ENCODE results near the gene GPATCH2L.

The GPATCH2L gene

DNA sequence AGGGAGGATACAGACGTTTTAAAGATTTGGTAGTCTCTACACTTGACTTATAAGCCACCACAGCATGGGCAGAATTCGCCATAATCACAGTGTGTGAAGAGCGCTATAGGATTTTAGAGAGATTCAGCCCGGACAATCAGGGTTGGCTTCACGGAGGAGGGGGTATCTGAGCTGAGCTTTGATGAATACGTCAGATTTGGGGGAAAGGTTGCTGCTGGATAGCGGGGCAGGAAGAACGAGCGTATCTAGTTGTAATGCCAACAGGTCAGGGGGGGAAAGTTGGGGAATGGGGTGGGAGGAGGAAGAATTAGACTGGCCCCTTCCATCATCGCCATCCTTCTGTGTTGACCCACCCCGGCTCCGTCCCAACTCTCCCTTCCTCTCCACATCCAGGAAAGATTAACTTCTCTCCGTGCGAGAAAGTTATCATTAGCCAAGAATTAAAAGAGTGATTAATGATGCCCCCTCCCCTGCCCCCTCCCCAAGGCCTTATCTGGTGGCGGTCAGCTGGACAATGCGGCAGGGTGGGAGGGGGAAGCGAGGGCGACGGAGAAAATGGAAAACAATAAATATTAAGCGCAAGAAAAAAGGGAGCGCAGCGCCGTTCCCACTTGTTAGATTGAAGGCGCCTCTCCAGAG, 13.5 kb upstream of the GPATCH2L start:
- no peak overlapping the region for H2AFZ ChIP-seq (ENCODE audit: low read depth, low read length)
- H3K4me1 ChIP-seq (ENCODE audit: low read length), result no peaks in the 10 kb centered on the region
- H3K4me3 ChIP-seq (ENCODE audit: low read length), result no peak overlapping the region
- TF ChIP-seq EZH2phosphoT487 (IDR thresholded peaks at IDR 0.05; ENCODE audit: low read depth), result no peak
- TF ChIP-seq, protein P1, sequence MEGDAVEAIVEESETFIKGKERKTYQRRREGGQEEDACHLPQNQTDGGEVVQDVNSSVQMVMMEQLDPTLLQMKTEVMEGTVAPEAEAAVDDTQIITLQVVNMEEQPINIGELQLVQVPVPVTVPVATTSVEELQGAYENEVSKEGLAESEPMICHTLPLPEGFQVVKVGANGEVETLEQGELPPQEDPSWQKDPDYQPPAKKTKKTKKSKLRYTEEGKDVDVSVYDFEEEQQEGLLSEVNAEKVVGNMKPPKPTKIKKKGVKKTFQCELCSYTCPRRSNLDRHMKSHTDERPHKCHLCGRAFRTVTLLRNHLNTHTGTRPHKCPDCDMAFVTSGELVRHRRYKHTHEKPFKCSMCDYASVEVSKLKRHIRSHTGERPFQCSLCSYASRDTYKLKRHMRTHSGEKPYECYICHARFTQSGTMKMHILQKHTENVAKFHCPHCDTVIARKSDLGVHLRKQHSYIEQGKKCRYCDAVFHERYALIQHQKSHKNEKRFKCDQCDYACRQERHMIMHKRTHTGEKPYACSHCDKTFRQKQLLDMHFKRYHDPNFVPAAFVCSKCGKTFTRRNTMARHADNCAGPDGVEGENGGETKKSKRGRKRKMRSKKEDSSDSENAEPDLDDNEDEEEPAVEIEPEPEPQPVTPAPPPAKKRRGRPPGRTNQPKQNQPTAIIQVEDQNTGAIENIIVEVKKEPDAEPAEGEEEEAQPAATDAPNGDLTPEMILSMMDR (IDR thresholded peaks at IDR 0.05; ENCODE audit: low read depth, low read length), result no peak
- peaks cover 9% of the 10 kb centered on the region for H3K27me3 ChIP-seq (ENCODE audit: low read depth, low read length)
- no peak overlapping the region for H3K27ac ChIP-seq (ENCODE audit: low read length)
- peaks cover under 1% of the 10 kb centered on the region; the same call in 1 of the 2 replicates for H3K9me3 ChIP-seq (ENCODE audit: insufficient read depth, low read length)
- H4K20me1 ChIP-seq (ENCODE audit: insufficient read depth, low read length), result no peaks in the 10 kb centered on the region
- no peak overlapping the region for H3K4me2 ChIP-seq (ENCODE audit: low read length)
- H3K36me3 ChIP-seq (replicated peaks; ENCODE audit: low read depth, low read length), result no peaks in the 10 kb centered on the region
- H3K79me2 ChIP-seq (ENCODE audit: low read length), result no peaks in the 10 kb centered on the region
- no peak overlapping the region for H3K9ac ChIP-seq (ENCODE audit: low read length)

DNA sequence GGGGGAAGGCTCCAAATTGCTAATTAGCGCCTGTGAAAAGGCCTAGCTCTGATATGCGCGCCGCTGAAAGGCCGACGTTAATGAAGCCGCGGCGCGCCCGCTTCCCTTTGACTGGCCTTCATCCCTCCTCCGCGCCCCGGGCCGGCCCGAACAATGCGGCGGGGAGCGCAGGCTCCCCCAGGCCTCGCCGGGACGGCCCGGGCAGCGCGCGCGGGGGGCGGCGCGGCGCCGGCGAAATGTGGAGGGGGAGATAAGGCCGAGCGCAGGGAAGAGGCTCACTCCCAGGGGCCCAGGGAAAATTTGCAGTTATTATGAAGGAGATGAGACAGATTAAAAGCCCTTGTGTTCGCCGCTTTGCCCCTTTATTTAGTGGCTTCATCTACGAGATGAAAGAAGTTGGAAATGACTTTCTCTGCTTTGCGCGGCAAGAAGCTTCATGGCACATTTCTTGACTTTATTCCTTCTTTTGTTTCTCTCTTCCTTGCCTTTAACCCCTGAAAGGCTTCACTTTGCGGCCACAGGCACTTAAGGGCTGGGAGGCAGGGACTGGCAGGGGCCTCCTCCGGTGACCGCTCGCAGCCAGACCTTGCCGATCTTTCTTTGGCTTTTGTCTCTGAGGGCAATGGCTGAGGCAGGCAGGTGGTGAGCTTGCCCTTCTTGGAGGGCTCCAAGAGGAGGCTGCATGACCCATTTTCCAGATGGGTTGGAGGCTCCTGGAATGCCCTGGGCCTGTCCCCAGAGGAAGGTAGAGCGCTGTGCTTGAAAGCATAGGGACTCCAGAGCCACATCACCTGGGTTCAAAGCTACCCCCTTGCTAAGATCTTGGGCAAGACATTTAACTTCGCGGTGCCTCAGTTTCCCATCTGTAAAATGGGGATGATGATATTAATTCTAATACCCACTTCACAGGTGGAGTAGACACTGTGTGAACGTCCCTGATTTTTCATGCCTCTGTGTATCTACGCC, 12.7 kb upstream of the GPATCH2L start:
- Histone ChIP-seq H3K79me2 (ENCODE audit: low read length) (no peaks in the 10 kb centered on the region), H3K27ac (ENCODE audit: low read length) (no peak overlapping the region), H4K20me1 (ENCODE audit: insufficient read depth, low read length) (no peaks in the 10 kb centered on the region), H3K36me3 (replicated peaks; ENCODE audit: low read depth, low read length) (no peaks in the 10 kb centered on the region), H2AFZ (ENCODE audit: low read depth, low read length) (no peak overlapping the region), H3K27me3 (ENCODE audit: low read depth, low read length) (peaks cover 9% of the 10 kb centered on the region), H3K4me2 (ENCODE audit: low read length) (no peak overlapping the region), H3K9me3 (ENCODE audit: insufficient read depth, low read length) (peaks cover 9% of the 10 kb centered on the region; the same call in 1 of the 2 replicates), H3K4me1 (ENCODE audit: low read length) (no peaks in the 10 kb centered on the region), H3K4me3 (ENCODE audit: low read length) (no peak overlapping the region), H3K9ac (ENCODE audit: low read length) (no peak overlapping the region)
- no peak for TF ChIP-seq EZH2phosphoT487 (IDR thresholded peaks at IDR 0.05; ENCODE audit: low read depth)
- TF ChIP-seq, protein P1 (IDR thresholded peaks at IDR 0.05; ENCODE audit: low read depth, low read length), result no peak

DNA sequence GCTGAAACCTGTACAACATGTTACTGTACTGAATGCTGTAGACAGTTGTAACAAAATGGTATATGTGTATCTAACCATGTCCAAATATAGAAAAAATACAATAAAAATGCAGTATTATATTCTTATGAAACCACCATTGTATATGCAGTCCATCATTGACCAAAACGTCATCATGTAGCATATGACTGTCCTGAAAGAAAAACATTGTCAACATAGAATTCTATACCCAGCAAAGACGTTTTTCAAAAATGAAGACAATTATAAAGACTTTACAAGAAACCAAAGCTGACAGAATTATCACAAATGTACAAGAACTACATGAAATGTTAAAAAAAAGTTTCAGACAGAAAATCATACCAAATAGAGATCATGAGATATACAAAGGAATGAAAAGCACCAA, 8.1 kb upstream of the GPATCH2L start:
- no peak overlapping the region for H3K9ac ChIP-seq (ENCODE audit: low read length)
- H4K20me1 ChIP-seq (ENCODE audit: insufficient read depth, low read length), result no peaks in the 10 kb centered on the region
- H2AFZ ChIP-seq (ENCODE audit: low read depth, low read length), result no peak overlapping the region
- H3K4me3 ChIP-seq (ENCODE audit: low read length), result no peak overlapping the region
- H3K79me2 ChIP-seq (ENCODE audit: low read length), result no peaks in the 10 kb centered on the region
- no peak overlapping the region for H3K27ac ChIP-seq (ENCODE audit: low read length)
- no peaks in the 10 kb centered on the region for H3K36me3 ChIP-seq (replicated peaks; ENCODE audit: low read depth, low read length)
- peaks cover 13% of the 10 kb centered on the region; the same call in 1 of the 2 replicates for H3K9me3 ChIP-seq (ENCODE audit: insufficient read depth, low read length)
- TF ChIP-seq, protein P1 (IDR thresholded peaks at IDR 0.05; ENCODE audit: low read depth, low read length), result no peak
- no peak for TF ChIP-seq EZH2phosphoT487 (IDR thresholded peaks at IDR 0.05; ENCODE audit: low read depth)
- H3K4me2 ChIP-seq (ENCODE audit: low read length), result no peak overlapping the region
- H3K4me1 ChIP-seq (ENCODE audit: low read length), result no peaks in the 10 kb centered on the region
- H3K27me3 ChIP-seq (ENCODE audit: low read depth, low read length), result peaks cover 13% of the 10 kb centered on the region

DNA sequence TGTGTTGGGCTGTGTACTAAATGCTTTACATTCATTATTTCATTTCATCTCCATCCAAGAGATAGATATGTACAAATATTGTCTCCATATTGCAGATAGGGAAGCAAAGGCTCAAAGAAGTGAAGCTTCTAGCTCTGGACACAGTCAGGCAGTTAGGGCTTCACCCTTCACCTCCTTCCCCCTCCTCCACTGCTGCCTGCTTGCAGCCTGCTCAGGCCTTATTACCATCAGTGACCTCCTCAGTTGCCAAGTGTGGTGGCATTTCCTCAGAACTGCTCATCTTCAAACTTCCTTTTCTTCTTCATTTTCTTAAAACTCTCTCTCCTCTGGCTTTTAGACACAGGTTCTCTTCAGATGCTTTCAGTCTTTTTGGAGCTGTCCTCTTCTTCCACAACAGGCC, 4.7 kb upstream of the GPATCH2L start:
- H3K4me1 ChIP-seq (ENCODE audit: low read length), result peaks cover 5% of the 10 kb centered on the region; the same call in 1 of the 2 replicates
- H2AFZ ChIP-seq (ENCODE audit: low read depth, low read length), result no peak overlapping the region
- TF ChIP-seq, protein P1 (IDR thresholded peaks at IDR 0.05; ENCODE audit: low read depth, low read length), result no peak
- no peak for TF ChIP-seq EZH2phosphoT487 (IDR thresholded peaks at IDR 0.05; ENCODE audit: low read depth)
- peaks cover 13% of the 10 kb centered on the region; the same call in 1 of the 2 replicates for H3K9me3 ChIP-seq (ENCODE audit: insufficient read depth, low read length)
- H3K4me3 ChIP-seq (ENCODE audit: low read length), result no peak overlapping the region
- no peaks in the 10 kb centered on the region for H4K20me1 ChIP-seq (ENCODE audit: insufficient read depth, low read length)
- H3K4me2 ChIP-seq (ENCODE audit: low read length), result no peak overlapping the region
- no peak overlapping the region for H3K27ac ChIP-seq (ENCODE audit: low read length)
- H3K9ac ChIP-seq (ENCODE audit: low read length), result no peak overlapping the region
- no peaks in the 10 kb centered on the region for H3K36me3 ChIP-seq (replicated peaks; ENCODE audit: low read depth, low read length)
- peaks cover 2% of the 10 kb centered on the region for H3K79me2 ChIP-seq (ENCODE audit: low read length)
- 0 out of 2 replicates have a peak, but pooled peaks cover 4% of the 10 kb centered on the region for H3K27me3 ChIP-seq (ENCODE audit: low read depth, low read length)
